ENCODE data around the gene EPHB1. TPM values are rescaled to one million over a fixed set of nuclear protein-coding genes. Genes with fewer than 3 reads are reported as not detected.

The EPHB1 gene
- total and polyA plus RNA-seq, 4 donors, result 0.23 to 1.7 (median 0.52) TPM

- no peak overlapping the region for H3K9ac ChIP-seq (ENCODE audit: low read depth in 1 of 2, low read length in 2 of 2)
- H3K36me3 ChIP-seq (ENCODE audit: control insufficient read depth in 4 of 4, insufficient read depth in 3 of 4, low read depth in 1 of 4, low read length in 3 of 4), result no peaks in the 10 kb centered on the region
- peaks cover 3 to 11% (median 7%) of the 10 kb centered on the region in 4 donors for H3K4me1 ChIP-seq (ENCODE audit: control insufficient read depth in 4 of 4, insufficient read depth in 4 of 4, low read length in 3 of 4)
- H3K4me3 ChIP-seq (ENCODE audit: low read depth in 1 of 3, low read length in 3 of 3), result no peak overlapping the region
- H3K27me3 ChIP-seq (ENCODE audit: control insufficient read depth in 4 of 4, insufficient read depth in 4 of 4, low read length in 3 of 4), result no peaks in the 10 kb centered on the region
- no peaks in the 10 kb centered on the region for H3K9me3 ChIP-seq (ENCODE audit: control insufficient read depth in 4 of 4, low read length in 3 of 4)
- DNase-seq (ENCODE audit: low spot score), result no peak
- 84% methylated on average over 1 of the region's 1 CpG for WGBS
- no peak overlapping the region for H3K27ac ChIP-seq (ENCODE audit: low read depth in 1 of 2, low read length in 2 of 2)
- TF ChIP-seq GABPA (IDR thresholded peaks at IDR 0.05 in 1 of 2, conservative IDR thresholded peaks at IDR 0.05 in 1 of 2), result no peak
- no peak for TF ChIP-seq RAD21 (IDR thresholded peaks at IDR 0.05)
- no peak for TF ChIP-seq REST (IDR thresholded peaks at IDR 0.05)
- no peak for TF ChIP-seq NR2F2 (IDR thresholded peaks at IDR 0.05)
- no peak for TF ChIP-seq HNF4A (conservative IDR thresholded peaks at IDR 0.05)
- no peak for TF ChIP-seq EGR1 (IDR thresholded peaks at IDR 0.05; ENCODE audit: low read depth in 2 of 2)
- no peak for TF ChIP-seq TAF1 (conservative IDR thresholded peaks at IDR 0.05)
- no peak for TF ChIP-seq HNF4G (IDR thresholded peaks at IDR 0.05)
- no peak for TF ChIP-seq JUND (IDR thresholded peaks at IDR 0.05)
- no peak for TF ChIP-seq RXRA (IDR thresholded peaks at IDR 0.05)
- no peak for TF ChIP-seq ZBTB33 (IDR thresholded peaks at IDR 0.05)
- TF ChIP-seq FOXA1 (IDR thresholded peaks at IDR 0.05), result no peak
- TF ChIP-seq FOXA2 (IDR thresholded peaks at IDR 0.05), result no peak
- no peak for TF ChIP-seq SP1 (IDR thresholded peaks at IDR 0.05)
- no peak for TF ChIP-seq ATF3 (IDR thresholded peaks at IDR 0.05)
- TF ChIP-seq MAX (IDR thresholded peaks at IDR 0.05), result no peak
- TF ChIP-seq YY1 (IDR thresholded peaks at IDR 0.05), result no peak
- no peak for TF ChIP-seq CTCF (IDR thresholded peaks at IDR 0.05; ENCODE audit: low read depth, low read length, missing input control)
Observed at GRCh38 chr3:135261916-135262315, 466.9 kb downstream of the EPHB1 start.
